ENCODE data around the gene NID1.

NID1 gene, protein sequence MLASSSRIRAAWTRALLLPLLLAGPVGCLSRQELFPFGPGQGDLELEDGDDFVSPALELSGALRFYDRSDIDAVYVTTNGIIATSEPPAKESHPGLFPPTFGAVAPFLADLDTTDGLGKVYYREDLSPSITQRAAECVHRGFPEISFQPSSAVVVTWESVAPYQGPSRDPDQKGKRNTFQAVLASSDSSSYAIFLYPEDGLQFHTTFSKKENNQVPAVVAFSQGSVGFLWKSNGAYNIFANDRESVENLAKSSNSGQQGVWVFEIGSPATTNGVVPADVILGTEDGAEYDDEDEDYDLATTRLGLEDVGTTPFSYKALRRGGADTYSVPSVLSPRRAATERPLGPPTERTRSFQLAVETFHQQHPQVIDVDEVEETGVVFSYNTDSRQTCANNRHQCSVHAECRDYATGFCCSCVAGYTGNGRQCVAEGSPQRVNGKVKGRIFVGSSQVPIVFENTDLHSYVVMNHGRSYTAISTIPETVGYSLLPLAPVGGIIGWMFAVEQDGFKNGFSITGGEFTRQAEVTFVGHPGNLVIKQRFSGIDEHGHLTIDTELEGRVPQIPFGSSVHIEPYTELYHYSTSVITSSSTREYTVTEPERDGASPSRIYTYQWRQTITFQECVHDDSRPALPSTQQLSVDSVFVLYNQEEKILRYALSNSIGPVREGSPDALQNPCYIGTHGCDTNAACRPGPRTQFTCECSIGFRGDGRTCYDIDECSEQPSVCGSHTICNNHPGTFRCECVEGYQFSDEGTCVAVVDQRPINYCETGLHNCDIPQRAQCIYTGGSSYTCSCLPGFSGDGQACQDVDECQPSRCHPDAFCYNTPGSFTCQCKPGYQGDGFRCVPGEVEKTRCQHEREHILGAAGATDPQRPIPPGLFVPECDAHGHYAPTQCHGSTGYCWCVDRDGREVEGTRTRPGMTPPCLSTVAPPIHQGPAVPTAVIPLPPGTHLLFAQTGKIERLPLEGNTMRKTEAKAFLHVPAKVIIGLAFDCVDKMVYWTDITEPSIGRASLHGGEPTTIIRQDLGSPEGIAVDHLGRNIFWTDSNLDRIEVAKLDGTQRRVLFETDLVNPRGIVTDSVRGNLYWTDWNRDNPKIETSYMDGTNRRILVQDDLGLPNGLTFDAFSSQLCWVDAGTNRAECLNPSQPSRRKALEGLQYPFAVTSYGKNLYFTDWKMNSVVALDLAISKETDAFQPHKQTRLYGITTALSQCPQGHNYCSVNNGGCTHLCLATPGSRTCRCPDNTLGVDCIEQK

DNA sequence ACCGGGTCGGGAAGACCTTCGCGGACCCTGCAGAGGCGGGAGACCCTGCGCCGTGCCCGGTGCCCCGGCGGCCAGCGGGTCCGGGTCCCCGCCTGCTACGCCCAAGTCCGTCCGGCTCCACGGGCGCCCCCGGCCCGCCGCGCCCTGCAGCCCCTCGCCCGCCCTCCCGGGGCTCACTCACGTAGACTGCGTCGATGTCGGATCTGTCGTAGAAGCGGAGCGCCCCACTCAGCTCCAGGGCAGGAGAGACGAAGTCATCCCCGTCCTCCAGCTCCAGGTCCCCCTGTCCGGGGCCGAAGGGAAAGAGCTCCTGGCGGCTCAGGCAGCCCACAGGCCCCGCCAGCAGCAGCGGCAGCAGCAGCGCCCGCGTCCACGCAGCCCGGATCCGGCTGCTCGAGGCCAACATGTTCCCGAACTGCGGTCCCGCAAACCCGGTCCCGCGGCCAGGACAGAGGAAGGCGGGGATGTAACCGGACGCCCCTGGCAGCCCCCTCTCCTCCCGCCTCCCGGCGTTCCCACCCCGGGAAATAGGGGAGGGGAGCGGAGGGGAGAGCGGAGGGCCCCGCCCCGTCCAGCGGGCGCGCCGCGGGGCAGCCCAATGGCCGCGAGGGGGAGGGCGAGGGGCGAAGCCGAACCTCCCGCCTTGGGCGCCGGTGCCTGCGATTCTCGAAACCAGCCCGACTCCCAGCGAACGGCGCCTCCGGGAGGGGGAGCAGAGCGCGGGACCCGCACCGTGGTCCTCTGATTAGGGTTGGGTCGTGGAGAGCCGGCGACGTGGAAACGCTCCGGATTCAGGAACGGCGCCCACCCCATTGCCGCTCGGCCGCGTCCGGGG, at the start of gene NID1:
Gene NID1, minus strand, starts transcription at position 417 of the 835 bp plus-strand sequence. Its CDS starts 11 bp downstream, at position 406.
- no peak for DNase-seq

GRCh38 chr1:236114076-236114747, 49.3 kb upstream of the NID1 start:
- no peak for DNase-seq

- no peak for DNase-seq
Observed at GRCh38 chr1:236113324-236114032, 48.6 kb upstream of the NID1 start.

DNA sequence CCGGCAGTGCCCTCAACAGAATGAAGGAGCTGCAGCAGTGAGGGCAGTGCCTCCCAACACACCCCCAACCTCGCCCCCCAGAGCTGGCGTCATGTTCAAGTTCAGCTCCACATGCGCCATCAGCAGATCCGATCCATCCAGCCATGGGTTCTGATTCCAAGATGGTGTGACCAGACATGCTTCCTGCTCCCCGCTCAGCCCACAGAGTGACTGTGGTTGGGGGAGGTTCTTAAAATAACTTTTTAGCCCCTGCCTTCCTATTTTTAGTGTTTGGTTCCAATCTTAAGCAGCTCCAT, 47.4 kb upstream of the NID1 start:
- no peak for DNase-seq

- no peak for DNase-seq
Observed at GRCh38 chr1:236111527-236112331, 46.8 kb upstream of the NID1 start.

- no peak for DNase-seq
Observed at GRCh38 chr1:236110137-236110536, 45.2 kb upstream of the NID1 start.

GRCh38 chr1:236108027-236108648, 43.2 kb upstream of the NID1 start:
- DNase-seq, result no peak

- no peak for DNase-seq
Observed at GRCh38 chr1:236107121-236107907, 42.4 kb upstream of the NID1 start.

DNA sequence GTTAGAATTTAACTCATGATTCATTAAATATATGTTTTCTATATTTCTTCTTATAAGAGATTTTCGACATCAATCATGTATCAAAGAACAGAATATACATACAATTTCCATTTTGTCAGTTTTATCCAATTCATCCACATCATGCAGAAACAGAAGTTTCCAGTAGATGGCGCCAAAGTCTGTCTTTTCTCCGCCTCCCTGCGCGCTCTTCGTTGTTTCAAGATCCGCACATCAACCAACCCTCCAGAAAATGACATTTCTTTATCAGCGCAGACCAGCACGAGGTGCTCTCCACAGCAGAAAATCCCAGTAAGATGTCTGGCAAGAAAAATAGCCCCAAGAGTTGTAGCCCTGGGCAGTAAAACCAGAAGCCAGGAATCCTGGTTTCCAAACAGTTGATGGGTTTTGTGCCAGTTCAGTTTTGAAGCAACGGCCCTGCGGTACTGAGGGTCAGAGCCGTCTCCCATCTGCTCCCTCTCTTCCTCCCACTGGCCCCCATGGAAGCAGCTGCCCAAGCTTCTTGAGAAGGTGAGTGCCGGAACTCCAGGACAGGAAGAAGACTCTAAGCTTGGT, 38.8 kb upstream of the NID1 start:
- DNase-seq, result peak; percentile 79 to 81

GRCh38 chr1:236103059-236103458, 38.2 kb upstream of the NID1 start:
- no peak for DNase-seq

- no peak for DNase-seq
Observed at GRCh38 chr1:236102611-236103010, 37.7 kb upstream of the NID1 start.

DNA sequence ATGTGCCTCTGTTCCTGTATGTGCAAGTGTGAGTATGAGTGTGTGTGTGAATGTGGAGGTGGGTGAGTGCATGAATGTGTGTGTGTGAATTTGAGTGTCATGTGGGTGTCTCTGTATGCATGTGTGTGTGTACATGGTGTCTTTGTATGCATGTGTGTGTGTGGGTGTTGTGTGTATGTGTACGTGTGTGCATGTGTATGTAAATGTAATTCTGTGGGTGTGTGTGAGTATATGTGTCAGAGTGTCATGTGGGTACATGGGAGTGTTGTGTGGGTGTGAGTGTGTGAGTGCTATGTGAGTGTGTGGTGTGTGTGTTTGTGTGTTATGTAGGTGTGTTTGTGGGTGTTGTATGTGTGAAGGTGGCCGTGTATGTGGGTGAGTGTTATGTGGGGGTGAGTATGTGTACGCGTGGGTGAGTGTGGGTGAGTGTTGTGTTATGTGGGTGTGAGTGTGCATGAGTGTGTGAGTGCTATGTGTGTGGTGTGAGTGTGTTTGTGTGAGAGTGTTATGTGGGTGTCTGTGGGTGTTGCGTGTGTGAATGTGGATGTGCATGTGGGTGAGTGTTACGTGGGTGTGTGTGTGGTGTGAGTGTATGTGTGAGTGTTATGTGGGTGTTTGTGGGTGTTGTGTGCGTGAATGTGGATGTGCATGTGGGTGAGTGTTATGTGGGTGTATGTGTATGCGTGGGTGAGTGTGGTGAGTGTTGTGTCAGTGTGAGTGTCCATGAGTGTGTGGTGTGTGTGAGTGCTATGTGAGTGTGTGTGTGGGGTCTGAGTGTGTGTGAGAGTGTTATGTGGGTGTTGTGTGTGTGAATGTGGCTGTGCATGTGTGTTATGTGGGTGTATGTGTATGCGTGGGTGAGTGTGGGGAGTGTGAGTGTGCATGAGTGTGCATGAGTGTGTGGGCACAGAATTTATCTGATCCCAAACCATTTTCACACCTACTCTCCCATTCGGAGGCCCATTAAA, 36.6 kb upstream of the NID1 start:
- no peak for DNase-seq

- no peak for DNase-seq
Observed at GRCh38 chr1:236100799-236101198, 35.9 kb upstream of the NID1 start.

DNA sequence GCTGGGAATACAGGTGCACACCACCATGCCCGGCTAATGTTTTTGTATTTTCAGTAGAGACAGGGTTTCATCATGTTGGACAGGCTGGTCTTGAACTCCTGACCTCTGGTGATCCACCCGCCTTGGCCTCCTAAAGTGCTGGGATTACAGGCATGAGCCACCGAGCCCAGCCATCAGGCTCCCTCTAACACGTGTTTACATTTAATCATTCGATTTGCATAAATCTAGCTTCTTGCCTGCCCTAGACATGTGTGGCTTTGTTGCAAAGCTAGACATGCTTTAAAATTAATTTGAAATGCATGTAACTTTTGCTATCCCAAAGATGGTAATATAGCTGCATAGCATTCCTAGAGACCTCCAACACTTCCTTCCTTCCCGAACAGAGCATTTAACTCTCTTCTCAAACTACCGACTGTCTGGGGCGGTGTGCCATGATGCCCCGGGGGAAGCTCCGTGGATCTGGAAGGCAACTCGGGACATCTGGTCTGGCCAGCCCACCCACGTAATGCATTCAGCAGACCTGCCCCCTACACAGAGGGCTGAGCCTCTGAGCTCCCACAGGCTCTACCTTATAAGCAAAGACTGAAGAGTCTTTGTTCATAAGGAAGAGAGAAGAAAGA, 34.6 kb upstream of the NID1 start:
- no peak for DNase-seq

DNA sequence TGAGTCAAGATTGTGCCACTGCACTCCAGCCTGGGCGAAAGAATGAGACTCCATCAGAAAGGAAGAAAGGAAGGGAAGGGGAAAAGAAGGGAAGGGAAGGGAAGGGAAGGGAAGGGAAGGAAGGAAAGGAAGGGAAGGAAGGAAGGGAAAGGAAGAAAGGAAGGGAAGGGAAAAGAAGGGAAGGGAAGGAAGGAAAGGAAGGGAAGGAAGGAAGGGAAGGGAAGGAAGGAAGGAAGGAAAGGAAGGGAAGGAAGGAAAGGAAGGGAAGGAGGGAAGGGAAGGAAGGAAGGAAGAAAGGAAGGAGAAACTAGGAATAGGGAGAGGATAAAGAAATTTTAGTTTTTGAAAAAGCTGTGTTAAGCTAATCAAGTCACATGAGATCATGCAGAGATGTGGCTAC, 33.4 kb upstream of the NID1 start:
- DNase-seq, result no peak

- peak; percentile 14 to 38 for DNase-seq
Observed at GRCh38 chr1:236096660-236097482, 32.0 kb upstream of the NID1 start.
